ENCODE data around the gene ABLIM3. TPM values are rescaled to one million over a fixed set of nuclear protein-coding genes. Genes with fewer than 3 reads are reported as not detected.

The ABLIM3 gene
- total RNA-seq, 1 donor: 24.9 TPM

DNA sequence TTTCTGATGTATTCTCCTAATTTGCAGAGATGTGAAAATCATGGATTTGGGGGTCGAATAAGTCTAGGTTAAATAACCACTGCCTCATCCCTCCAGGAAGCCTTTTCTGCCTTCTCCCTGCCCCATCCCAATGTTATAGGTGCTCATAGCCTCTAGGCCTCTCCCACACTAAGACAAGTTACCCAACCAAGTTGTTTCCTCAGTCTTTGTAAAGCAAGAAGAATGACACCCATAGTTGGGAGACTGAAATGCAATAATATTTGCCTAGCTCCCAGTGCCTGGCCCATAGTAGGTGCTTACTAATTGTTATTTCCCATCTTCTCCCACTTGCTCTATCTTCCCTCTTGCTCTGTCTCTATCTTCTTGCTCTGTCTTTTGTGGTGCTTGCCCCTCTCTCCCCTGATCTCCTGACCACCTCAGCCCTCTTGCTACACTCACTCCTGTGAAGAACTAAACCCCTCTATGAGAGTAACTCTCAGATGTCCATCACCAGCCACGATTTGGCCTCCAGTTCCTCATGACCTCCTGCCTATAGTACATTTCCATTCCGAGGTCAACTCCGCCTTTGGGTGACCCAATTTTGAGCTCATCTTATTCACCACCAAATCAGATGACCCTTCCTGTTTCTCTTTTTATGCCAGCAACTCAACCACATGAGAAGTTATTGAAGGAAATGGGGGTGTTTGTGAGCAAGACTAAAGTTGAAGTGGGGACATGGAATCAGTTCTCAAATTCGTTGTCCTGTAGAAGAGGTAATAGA lies 137.3 kb downstream of the ABLIM3 start:
- no peak for DNase-seq (ENCODE audit: low read depth)
- H3K4me3 ChIP-seq (ENCODE audit: low read depth, low read length): no peak overlapping the region
- TF ChIP-seq, protein P1, sequence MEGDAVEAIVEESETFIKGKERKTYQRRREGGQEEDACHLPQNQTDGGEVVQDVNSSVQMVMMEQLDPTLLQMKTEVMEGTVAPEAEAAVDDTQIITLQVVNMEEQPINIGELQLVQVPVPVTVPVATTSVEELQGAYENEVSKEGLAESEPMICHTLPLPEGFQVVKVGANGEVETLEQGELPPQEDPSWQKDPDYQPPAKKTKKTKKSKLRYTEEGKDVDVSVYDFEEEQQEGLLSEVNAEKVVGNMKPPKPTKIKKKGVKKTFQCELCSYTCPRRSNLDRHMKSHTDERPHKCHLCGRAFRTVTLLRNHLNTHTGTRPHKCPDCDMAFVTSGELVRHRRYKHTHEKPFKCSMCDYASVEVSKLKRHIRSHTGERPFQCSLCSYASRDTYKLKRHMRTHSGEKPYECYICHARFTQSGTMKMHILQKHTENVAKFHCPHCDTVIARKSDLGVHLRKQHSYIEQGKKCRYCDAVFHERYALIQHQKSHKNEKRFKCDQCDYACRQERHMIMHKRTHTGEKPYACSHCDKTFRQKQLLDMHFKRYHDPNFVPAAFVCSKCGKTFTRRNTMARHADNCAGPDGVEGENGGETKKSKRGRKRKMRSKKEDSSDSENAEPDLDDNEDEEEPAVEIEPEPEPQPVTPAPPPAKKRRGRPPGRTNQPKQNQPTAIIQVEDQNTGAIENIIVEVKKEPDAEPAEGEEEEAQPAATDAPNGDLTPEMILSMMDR (IDR thresholded peaks at IDR 0.05; ENCODE audit: insufficient read depth, low read length): no peak

- H3K4me3 ChIP-seq (ENCODE audit: low read depth, low read length): no peak overlapping the region
- TF ChIP-seq, protein P1 (IDR thresholded peaks at IDR 0.05; ENCODE audit: insufficient read depth, low read length): no peak
- no peak for DNase-seq (ENCODE audit: low read depth)
Measured at GRCh38 chr5:149279661-149280060, 138.4 kb downstream of the ABLIM3 start.

DNA sequence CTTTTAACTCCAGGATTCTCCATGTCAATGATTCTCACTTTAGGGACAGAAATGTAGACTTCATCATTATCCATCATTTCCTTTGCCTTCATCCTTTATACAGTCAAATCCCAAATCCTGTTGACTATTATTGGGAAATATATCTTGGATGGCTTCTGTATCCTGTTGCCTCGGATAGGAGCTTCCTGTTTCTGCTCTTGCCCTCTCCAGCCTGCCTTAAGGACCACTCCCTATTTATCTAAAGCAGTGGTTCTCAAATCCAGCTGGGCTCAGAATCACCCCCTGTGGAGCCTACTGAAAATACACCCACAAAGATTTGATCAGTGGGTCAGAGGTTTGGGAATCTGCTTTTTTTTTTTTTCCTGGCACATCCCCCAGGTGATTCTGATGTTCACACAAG lies 138.8 kb downstream of the ABLIM3 start:
- no peak for DNase-seq (ENCODE audit: low read depth)
- TF ChIP-seq, protein P1 (IDR thresholded peaks at IDR 0.05; ENCODE audit: insufficient read depth, low read length): no peak
- no peak overlapping the region for H3K4me3 ChIP-seq (ENCODE audit: low read depth, low read length)

GRCh38 chr5:149280802-149281201 lies 139.5 kb downstream of the ABLIM3 start:
- TF ChIP-seq, protein P1 (IDR thresholded peaks at IDR 0.05; ENCODE audit: insufficient read depth, low read length): no peak
- H3K4me3 ChIP-seq (ENCODE audit: low read depth, low read length): no peak overlapping the region
- no peak for DNase-seq (ENCODE audit: low read depth)

DNA sequence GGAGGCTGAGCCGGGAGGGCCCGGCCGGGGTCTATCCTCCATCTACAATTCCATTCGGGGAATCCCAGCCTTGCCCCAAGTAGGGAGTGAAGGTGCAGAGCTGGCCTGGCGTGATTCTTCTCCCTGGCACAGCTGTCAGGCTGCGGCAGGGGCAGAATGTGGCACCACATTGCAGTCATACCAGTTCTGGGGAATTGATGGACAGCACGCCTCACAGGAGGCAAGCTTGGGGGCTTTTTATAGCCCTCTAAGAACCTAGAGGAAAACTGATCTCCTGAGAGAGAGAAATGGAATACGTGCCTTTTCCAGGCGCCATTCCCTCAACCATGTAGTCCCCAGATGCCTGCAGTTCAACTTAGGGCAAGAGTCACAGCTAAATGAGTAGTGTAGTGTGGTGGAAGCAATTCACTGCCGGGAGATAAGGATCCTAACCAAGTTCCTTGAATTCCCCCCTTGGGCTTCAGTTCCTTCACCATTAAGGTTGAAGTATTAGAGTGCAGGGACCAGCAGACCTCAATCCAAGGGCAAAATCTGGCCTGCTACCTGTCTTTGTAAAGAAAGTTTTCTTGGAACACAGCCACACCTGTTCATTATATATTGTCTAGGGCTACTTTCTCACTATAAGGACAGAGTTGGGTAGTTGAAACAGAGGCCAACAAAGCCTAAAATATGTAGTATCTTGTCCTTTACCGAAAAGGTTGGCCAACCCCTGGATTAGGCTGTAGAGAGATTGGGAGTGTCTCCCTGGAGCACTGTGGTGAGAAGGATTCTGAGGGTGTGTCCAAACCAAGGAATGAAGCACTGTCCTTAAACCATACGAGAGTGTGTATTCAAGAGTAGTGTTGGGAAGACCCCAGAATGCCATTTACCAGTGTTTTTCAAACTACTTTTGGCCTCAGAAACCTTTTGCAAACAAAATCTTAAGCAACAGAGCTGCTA lies 141.0 kb downstream of the ABLIM3 start:
- TF ChIP-seq, protein P1 (IDR thresholded peaks at IDR 0.05; ENCODE audit: insufficient read depth, low read length): no peak
- DNase-seq (ENCODE audit: low read depth): no peak
- H3K4me3 ChIP-seq (ENCODE audit: low read depth, low read length): no peak overlapping the region

DNA sequence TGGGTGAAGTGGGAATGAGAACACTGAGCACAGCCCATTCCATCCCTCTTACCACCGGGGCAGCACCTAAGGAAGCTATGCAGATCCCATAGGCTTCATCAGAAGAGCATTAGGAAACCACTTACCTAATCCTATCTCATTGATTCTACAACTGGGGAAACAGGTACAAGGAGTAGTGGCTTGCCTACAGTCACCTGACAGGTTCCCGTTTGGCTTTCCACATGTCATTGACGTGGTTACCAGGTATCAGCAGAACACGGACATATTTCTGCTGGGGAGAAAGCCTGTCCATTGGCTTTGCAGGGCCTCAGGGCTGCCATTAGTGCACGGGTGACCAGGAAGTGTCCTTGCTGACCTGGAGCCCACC lies 141.7 kb downstream of the ABLIM3 start:
- TF ChIP-seq, protein P1 (IDR thresholded peaks at IDR 0.05; ENCODE audit: insufficient read depth, low read length): no peak
- H3K4me3 ChIP-seq (ENCODE audit: low read depth, low read length): no peak overlapping the region
- no peak for DNase-seq (ENCODE audit: low read depth)
